Measurements from ENCODE around the gene ADAM11. TPM values are rescaled to one million over a fixed set of nuclear protein-coding genes. Genes with fewer than 3 reads are reported as not detected.
A peak's percentile ranks its signal among the peaks of the same experiment; 100 is the strongest.

ADAM11 gene
- total and polyA plus RNA-seq, 2 of the 13 experiments (the other 11 are each of a cell fraction or from before 2014, with no cell fraction given), result 0.38 to 0.91 TPM

- TF ChIP-seq ZBTB34 (CRISPR knock-in tag; IDR thresholded peaks at IDR 0.05) (no peak; the same call in 1 of the 2 replicates), TRIM24 (CRISPR knock-in tag; IDR thresholded peaks at IDR 0.05) (no peak), ZBTB25 (CRISPR knock-in tag; IDR thresholded peaks at IDR 0.05) (peak; percentile 29; the same call in 1 of the 2 replicates), HDAC6 (IDR thresholded peaks at IDR 0.05; ENCODE audit: low read depth, low read length) (no peak), MATR3 (CRISPR knock-in tag; IDR thresholded peaks at IDR 0.05) (no peak), PRPF4 (IDR thresholded peaks at IDR 0.05; ENCODE audit: low read depth, low read length, poor library complexity, severe bottlenecking) (no peak), ATF4 (CRISPR knock-in tag; IDR thresholded peaks at IDR 0.05) (peak in 1 of 2 experiments; percentile 45; a peak in 2 of 4 replicates), GTF2F1 (IDR thresholded peaks at IDR 0.05; ENCODE audit: low read length) (no peak), HIC2 (CRISPR knock-in tag; IDR thresholded peaks at IDR 0.05; ENCODE audit: low read depth) (0 out of 2 replicates have a peak, but pooled peaks have one; percentile 15), ZNF251 (CRISPR knock-in tag; IDR thresholded peaks at IDR 0.05) (no peak), ZNF121 (CRISPR knock-in tag; IDR thresholded peaks at IDR 0.05) (no peak), HES4 (CRISPR knock-in tag; IDR thresholded peaks at IDR 0.05; ENCODE audit: borderline replicate concordance) (peak; percentile 72; the same call in 1 of the 2 replicates), CC2D1A (CRISPR knock-in tag; IDR thresholded peaks at IDR 0.05) (no peak), GLI4 (CRISPR knock-in tag; IDR thresholded peaks at IDR 0.05; ENCODE audit: borderline replicate concordance) (peak; percentile 80; the same call in 1 of the 2 replicates), HNF4G (IDR thresholded peaks at IDR 0.05; ENCODE audit: borderline replicate concordance, low read depth, low read length) (no peak), HNF4G (CRISPR knock-in tag; IDR thresholded peaks at IDR 0.05; ENCODE audit: borderline replicate concordance, low read depth) (no peak), ZNF850 (CRISPR knock-in tag; conservative IDR thresholded peaks at IDR 0.05) (no peak), TAF15 (IDR thresholded peaks at IDR 0.05; ENCODE audit: low read depth, low read length, poor library complexity, severe bottlenecking) (no peak), BCL6 (CRISPR knock-in tag; IDR thresholded peaks at IDR 0.05) (no peak), TP53 (CRISPR knock-in tag; conservative IDR thresholded peaks at IDR 0.05) (no peak), ZNF878 (CRISPR knock-in tag; IDR thresholded peaks at IDR 0.05) (no peak), THYN1 (CRISPR knock-in tag; IDR thresholded peaks at IDR 0.05; ENCODE audit: borderline replicate concordance, low read depth) (no peak), DRAP1 (CRISPR knock-in tag; IDR thresholded peaks at IDR 0.05) (peak; percentile 84), ZNF550 (CRISPR knock-in tag; IDR thresholded peaks at IDR 0.05; ENCODE audit: borderline replicate concordance) (no peak), ZMYM3 (CRISPR knock-in tag; IDR thresholded peaks at IDR 0.05) (no peak)
Measured at GRCh38 chr17:44775136-44775837, 16.5 kb downstream of the ADAM11 start (continued).
